Stimulated activated CD8-positive, alpha-beta memory T cell treated with anti-CD3 and anti-CD28 coated beads, Interleukin-4, amount 100 ng/mL, for 1 hour (primary cell): ENCODE measurements around the gene SAT1.

Source experiments
- DNase-seq, 2 donors: peaks; one replicate each; pipeline ENCODE4 v3.0.0-alpha.2; 2020; ENCODE audit warnings: low read depth in 2 of 2, low spot score in 1 of 2

Gene SAT1

DNA sequence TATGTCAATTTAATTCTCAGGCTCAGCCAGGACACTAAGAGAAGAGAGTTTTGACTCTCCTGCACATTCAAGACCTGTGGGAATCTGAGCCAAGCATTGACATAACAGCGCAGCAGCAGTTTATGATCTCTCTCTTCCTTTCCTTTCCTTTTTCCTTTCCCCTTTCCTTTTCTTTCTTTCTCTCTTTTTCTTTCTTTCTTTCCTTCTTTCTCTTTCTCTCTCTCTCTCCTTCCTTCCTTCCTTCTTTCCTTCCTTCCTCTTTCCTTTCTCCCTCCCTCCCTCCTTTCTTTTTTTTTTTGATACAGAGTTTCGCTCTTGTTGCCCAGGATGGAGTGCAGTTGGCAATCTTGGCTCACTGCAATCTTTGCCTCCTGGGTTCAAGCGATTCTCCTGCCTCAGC lies 21.6 kb downstream of the SAT1 start:
- no peak for DNase-seq

DNA sequence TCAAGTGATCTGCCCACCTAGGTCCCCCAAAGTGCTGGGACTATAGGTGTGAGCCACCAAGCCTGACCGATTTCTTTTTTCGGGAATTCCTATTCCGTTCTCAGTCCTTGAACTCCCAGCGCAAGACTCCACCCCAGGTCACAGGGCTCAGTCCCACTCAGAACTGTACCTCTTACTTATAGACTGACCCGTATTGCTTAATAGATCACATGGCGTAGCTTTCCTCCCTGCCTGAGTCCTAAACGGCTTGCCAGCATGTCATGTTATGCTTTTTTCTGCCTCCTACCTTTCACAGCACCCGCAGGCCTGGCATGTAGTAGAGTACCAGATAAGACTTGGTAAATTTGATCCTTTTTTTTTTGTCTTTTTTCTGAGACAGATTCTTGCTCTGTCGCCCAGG lies 22.4 kb downstream of the SAT1 start:
- DNase-seq, result no peak

DNA sequence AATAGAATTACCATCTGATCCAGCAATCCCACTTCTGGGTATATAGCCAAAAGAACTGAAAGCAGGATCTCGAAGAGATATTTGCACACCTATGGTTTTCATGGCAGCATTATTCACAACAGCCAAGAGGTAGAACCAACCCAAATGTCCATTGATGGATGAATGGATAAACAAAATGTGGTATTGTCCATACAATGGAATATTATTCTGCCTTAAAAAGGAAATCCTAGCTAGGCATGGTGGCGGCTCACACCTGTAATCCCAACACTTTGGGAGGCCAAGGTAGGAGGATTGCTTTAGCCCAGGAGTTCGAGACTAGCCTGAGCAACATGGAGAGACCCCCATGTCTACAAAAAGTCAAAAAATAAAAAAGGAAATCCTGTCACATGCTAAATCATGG lies 27.3 kb downstream of the SAT1 start:
- DNase-seq, result no peak

DNA sequence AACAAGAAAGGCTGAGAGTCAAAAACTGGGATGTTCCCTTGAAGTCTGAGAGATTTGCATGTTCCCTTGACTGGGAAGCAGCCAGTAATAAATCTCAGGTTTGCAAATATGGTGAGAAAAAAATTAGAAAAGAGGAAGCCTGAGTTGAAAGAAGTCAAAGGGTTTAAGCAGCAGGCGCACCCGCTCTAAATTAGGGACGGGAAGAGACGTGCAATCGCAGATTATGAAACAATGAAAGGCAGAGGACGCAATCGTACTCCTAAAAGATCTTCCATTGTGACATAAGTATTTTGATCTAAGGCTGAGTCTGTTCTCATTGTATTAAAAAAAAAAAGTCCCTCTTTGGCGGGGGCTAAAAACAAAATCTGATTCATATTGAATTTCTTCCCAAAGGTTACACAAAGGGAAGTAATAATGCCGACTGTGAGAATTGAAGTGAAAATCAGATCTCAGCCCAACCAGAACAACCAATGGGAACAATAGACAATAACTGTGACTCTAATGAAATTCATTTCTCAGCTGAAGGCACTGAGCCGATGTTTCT lies 28.2 kb downstream of the SAT1 start:
- DNase-seq, result no peak

DNA sequence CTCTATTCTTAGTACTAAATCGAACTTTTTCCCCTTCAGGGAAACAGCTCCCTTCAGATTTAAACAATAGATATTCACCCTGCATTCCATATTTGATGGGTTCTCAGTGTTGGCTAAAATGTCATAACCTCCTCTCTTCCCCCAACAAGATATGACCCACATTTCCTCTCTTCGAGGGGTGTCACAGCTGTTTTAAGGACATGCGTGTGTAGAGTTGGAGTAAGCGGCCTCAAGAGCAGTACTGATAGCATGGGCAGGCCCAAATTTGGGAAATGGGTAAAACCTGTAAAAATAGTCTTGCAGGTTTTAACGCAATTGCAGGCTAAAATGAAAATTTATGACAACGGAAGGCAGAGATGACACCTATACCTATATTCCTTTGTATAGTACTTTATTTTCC lies 28.7 kb downstream of the SAT1 start:
- DNase-seq, result no peak

DNA sequence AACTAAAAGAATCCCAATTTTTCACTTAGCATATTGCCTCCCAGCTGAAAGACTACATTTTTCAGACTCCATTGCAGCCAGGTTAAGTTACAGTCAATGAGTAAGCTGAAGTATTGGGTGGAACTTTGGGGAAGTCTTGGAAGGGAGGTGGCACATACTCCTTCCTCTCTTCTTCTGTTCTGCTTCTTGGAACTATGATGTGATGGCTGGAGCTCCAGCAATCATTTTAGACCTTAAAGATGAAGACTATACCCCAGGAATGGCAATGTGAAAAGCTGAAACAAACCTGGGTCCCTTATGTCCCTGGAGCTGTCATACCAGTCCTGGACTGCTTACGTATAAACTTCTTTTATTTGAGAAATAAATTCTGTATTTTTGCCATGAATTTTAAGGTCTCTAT lies 30.8 kb downstream of the SAT1 start:
- no peak for DNase-seq

DNA sequence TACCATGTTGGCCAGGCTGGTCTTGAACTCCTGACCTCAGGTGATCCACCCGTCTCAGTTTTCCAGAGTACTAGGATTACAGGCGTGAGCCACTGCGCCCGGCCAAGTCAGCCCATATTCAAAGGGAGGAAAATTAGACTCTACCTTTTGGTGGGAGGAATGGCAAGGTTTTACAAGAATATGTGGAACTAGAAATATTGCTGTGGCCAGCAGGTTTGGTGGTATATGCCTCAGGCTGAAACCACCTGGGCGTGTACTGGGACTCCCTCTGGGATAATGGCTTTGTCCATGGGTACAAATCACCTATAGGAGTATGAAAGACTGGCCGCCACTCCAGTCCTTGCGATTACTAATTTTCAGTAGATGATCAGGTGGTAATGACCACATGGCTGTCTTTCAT lies 32.4 kb downstream of the SAT1 start:
- no peak for DNase-seq

DNA sequence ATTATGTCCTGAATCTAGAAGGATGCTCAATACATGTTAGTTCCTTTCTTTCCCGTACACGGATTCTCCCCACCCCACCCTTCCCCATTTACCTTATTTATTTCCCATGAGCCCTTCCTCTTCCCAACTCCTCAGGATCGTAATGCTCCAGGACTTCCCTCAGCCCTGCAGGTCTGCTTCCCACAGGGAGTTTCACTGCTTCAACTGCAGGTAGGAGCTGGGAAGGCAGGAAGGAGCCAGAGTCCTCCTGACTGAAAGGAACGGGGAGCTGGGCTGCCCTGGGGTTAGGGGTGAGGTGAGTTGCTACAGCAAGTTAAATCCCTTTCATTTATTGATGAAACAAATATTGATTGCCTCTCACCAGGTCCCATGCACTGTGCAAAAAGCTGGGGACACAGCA lies 33.2 kb downstream of the SAT1 start:
- no peak for DNase-seq

DNA sequence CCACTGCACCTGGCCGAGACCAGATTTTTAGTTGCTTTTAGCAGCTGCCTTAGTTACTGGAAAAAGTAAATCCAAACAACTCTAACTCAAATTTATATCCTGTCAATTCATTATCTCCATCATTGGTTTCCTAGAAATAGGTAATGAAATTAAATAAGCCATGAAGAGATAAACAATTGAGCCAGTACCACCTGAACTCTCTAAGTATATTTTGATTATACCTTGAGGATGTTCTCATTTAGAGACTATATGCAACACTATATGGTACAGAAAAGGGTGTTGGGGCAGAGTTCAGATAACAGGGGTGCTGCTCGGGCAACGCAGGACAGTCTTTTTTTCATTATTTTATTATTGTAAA lies 35.0 kb downstream of the SAT1 start:
- DNase-seq, result no peak

DNA sequence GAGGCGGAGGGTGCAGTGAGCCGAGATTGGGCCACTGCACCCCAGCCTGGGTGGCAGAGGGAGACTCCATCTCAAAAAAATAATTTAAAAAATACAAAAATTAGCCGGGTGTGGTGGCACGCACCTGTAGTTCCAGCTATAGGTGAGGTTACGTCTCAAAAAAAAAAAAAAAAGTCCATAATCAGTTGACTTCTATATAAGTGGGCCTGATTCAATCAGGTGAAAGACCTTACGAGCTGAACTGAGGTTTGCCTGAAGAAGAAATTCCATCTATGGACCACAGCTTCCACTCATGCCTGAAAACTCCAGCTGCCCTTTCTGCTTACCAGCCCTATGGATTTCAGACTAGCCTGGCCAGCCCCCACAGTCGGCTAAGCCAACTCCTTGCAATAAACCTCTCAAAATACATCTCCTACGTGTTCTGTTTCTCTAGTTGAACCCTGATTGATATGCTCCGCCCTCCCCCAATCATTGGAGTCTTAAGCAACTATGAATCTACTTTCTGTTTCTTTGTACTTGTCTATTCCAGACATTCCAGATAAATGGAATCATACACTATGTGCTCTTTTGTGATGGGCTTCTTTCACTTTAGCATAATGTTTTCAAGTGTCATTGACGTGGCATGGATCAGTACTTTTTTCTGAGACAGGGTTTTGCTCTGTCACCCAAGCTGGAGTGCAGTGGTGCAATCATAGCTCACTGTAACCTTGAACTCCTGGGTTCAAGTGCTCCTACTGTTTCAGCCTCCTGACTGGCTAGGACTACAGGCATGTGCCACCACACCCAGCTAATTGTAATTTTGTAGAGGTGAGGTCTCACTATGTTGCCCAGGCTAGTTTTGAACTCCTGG lies 36.6 kb downstream of the SAT1 start:
- no peak for DNase-seq

DNA sequence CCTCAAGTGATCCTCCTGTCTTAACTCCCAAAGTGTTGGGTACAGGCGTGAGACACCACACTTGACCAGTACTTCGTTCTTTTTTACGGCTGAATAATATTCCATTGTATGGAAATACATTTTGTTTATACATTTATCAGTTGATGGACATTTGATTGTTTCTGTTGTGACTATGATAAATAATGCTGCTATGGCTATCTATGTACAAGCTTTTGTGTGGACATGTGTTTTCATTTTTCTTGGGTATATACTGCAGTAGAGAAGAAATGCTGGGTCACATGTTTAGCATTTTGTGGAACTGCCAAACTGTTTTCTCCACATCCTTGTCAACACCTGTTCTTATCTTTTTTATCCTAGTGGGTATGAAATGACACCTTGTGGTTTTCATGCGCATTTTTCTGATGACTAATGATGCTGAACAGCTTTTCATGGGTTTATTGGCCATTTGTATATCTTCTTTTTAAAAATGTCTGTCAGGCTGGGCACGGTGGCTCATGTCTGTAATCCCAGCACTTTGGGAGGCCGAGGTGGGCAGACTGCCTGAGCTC lies 37.3 kb downstream of the SAT1 start:
- DNase-seq, result no peak

DNA sequence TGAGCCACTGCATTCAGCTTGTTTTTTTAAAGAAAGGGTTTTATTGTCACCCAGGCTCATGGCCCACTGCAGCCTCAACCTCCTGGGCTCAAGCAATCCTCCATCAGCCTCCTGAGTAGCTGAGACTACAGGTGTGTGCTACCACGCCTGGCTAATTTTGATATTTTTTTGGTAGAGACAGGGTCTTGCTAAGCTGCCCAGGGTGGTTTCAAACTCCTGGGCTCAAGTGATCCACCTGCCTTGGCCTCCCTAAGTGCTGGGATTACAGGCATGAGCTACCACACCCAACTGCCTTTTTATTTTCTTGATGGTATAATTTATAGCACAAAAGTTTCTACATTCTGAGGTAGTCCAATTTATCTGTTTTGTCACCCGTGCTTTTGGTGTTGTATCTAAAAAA lies 38.9 kb downstream of the SAT1 start:
- no peak for DNase-seq

DNA sequence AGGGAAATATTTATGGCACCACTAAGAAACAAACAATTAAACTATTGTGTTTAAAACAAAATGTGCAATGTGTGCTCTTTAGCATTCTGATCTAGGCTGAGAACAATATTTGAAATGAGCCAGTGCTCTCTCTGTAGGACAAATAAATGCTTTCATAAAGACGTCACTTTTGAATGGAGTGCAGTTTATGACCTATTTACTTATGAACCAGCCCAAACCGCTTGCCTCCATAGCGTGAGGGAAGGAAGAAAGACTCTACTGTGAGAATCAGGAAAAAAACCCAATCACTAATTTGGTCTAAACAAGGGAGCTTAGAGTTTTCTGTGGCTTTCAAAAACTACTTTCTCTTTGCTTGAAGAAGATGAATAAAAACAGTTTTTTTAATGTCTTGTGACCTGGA lies 39.4 kb downstream of the SAT1 start:
- DNase-seq, result no peak

DNA sequence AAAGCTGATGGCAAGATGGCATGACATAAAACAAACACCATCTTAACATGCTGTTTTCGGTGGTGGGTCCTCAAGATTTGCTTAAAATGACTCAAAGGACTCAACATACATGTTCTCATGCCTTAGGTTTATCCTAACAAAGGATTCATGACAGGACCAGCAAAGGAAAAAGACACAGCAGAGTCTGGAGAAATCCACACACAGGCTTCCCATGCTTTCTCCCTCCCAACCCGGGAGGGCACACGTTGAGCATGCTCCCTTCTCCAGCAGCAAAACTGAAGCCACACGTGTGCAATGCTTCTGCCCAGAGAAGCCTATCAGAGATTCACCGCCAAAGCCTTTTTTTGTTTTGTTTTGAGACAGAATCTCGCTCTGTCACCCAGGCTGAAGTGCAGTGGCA lies 39.9 kb downstream of the SAT1 start:
- no peak for DNase-seq

DNA sequence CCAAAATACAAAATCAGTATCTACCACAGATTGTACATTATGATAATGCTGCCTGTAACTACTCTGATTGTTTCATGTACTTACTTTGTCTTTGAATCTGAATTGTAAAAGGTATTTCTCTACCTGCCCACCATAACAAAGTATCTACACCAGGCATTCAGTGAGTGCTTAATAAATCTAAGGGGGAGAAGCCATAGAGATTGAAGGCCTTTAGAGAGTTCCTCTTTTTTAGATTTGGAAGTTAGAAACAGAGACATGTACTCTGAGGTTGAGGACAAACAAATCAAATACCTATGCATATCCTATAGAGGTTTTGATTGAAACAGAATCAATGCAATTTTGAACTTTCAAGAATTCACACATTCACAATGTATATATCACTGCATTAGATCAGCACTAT lies 42.7 kb downstream of the SAT1 start:
- DNase-seq, result no peak

DNA sequence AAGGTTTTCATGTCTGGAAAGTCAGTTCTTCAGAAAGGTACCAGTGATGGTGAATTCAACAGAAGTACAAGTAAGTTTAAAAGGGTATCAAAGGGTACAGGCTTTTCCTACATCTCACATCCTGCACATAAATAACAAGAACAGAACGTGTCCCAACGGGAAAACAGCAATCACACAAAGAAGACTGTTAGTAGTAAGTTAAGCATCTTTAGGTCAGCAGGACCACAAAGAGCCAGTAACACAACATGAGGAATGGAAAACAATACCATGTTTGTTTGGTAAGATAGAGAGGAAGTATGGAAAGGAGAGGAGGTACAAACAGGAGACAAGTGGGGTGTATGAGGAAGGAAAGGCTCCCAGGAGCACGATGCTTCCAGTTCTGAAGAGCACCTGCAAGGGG lies 43.2 kb downstream of the SAT1 start:
- DNase-seq, result no peak

DNA sequence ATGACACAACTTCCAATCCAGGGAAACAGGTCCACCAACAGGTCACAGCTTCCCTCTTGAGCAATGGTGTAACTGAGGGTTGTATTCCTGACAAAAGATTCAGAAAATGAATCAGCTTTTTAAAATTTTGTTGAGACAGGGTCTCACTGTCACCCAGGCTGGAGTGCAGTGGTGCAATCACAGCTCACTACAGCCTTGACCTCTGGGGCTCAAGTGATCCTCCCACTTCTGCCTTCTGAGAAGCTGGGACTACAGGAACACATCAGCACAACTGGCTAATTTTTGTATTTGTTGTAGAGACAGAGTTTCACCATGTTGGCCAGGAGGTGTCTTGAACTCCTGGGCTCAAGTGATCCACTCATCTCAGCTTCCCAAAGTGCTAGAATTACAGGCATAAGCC lies 43.7 kb downstream of the SAT1 start:
- no peak for DNase-seq

DNA sequence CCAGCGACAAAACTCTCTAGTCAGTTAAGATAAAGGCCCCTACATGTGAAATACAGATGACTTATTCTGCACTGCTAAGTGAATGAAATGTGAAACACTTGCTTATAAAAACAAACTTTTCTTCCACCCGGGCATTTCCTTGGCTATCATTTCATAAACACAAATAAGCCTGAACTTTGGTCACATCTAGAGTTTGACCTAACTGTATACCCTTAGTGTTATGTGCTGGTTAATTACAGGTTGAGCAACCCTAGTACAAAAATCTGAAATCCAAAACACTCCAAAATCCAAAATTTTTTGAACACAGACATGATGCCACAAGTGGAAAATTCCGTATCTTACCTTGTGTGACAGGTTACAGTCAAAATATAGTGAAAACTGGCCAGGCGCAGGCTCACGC lies 45.9 kb downstream of the SAT1 start:
- no peak for DNase-seq

DNA sequence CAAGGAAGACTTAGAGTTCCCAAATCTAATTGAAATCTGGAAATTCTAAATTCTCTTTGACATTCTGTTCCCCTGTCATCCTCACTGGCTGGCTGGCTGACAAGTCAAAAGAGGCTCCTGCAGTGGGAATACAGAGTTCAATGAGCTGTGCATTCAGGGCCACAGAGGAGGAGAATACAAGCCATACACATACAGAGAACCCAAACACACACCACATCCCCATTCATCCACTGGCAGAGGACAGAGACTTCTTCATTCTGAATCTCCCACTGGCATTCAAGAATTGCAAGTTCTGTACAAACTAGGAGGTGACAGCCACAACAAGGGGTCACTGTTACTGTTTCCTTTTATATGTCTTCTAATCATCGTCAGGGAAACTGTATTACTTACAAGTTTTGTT lies 49.7 kb downstream of the SAT1 start:
- DNase-seq, result no peak
